Measurements from ENCODE around the gene CTNNBIP1. TPM values are rescaled to one million over a fixed set of nuclear protein-coding genes. Genes with fewer than 3 reads are reported as not detected.

CTNNBIP1 gene
- total and polyA plus RNA-seq, 2 of the 8 experiments (the other 6 are each of a cell fraction or from before 2014, with no cell fraction given) = 40.9 to 46.6 TPM

- POLR2A ChIA-PET (ENCODE audit: partially characterized antibody) = interaction anchor here (0.6 to 1.3 kb wide), 2 partner anchors 11 to 39 kb away, joined by 3 read pairs; no protein-coding TSS in a partner anchor
These were observed 16.0 kb downstream of the CTNNBIP1 start for GRCh38 chr1:9894115-9894514.

More at GRCh38 chr1:9894115-9894514, 16.0 kb downstream of the CTNNBIP1 start:
- Histone ChIP-seq H2AFZ (ENCODE audit: low read length) (no peak overlapping the region), H3K18ac (ENCODE audit: extremely low read depth, low read length) (no peak overlapping the region), H3K36me3 (ENCODE audit: control insufficient read depth in 2 of 4, insufficient read depth in 4 of 4, low read length in 3 of 4) (no peaks in the 10 kb centered on the region), H3K14ac (ENCODE audit: insufficient read length) (no peak overlapping the region), H3K27ac (ENCODE audit: low read depth, low read length) (no peak overlapping the region), H2BK15ac (ENCODE audit: low read length) (no peak overlapping the region), H2BK120ac (replicated peaks; ENCODE audit: low read depth, low read length) (no peak overlapping the region), H4K8ac (ENCODE audit: extremely low read depth, insufficient read depth, low read length) (no peak overlapping the region), H2BK5ac (ENCODE audit: low read depth, low read length) (no peak overlapping the region), H3K9ac (replicated peaks in 1 of 4; ENCODE audit: extremely low read depth in 1 of 4, low read depth in 3 of 4, low read length in 3 of 4) (no peak overlapping the region), H3K4me3 (ENCODE audit: extremely low read depth in 1 of 4, insufficient read depth in 2 of 4, low read depth in 3 of 4, low read length in 4 of 4) (no peak overlapping the region), H3K79me1 (ENCODE audit: low read depth, low read length) (no peaks in the 10 kb centered on the region; the same call in none of the 2 replicates), H4K91ac (replicated peaks; ENCODE audit: insufficient read length, low read length) (no peak overlapping the region), H3K27me3 (replicated peaks in 1 of 4; ENCODE audit: control insufficient read depth in 3 of 4, extremely low read depth in 1 of 4, insufficient read depth in 3 of 4, low read length in 3 of 4) (no peaks in the 10 kb centered on the region), H3K4ac (replicated peaks; ENCODE audit: insufficient read length, low read depth, low read length) (no peak overlapping the region), H2BK20ac (ENCODE audit: low read length) (no peak overlapping the region), H2AK5ac (ENCODE audit: low read depth, low read length) (no peak overlapping the region), H3K4me1 (replicated peaks in 1 of 4; ENCODE audit: control insufficient read depth in 3 of 4, insufficient read depth in 4 of 4, low read length in 3 of 4) (peaks cover 2 to 12% (median 9%) of the 10 kb centered on the region in 4 experiments), H3K23me2 (ENCODE audit: low read depth, low read length) (no peaks in the 10 kb centered on the region), H3K79me2 (ENCODE audit: control insufficient read depth in 1 of 2, insufficient read depth in 2 of 2, low read length in 2 of 2) (peaks cover 0 to 3% of the 10 kb centered on the region in 2 experiments; a peak in 1 of 4 replicates), H4K5ac (ENCODE audit: insufficient read length, low read depth, low read length) (no peak overlapping the region), H2BK12ac (ENCODE audit: low read depth, low read length) (no peak overlapping the region), H4K20me1 (replicated peaks in 1 of 2; ENCODE audit: control insufficient read depth in 1 of 2, insufficient read depth in 2 of 2, low read length in 2 of 2) (no peaks in the 10 kb centered on the region), H3K9me3 (ENCODE audit: insufficient read depth in 2 of 2, low read depth in 1 of 2, low read length in 1 of 2) (no peaks in the 10 kb centered on the region), H3K4me2 (ENCODE audit: insufficient read depth in 1 of 2, low read depth in 2 of 2, low read length in 2 of 2) (no peak overlapping the region), H3K23ac (ENCODE audit: insufficient read length) (no peak overlapping the region), H3K56ac (replicated peaks; ENCODE audit: insufficient read length, low read depth, low read length) (no peak overlapping the region)
- no peak for FAIRE-seq
- DNase-seq (ENCODE audit: low read depth in 1 of 2, low spot score in 2 of 2) = no peak
- no peak for TF ChIP-seq HDAC6 (IDR thresholded peaks at IDR 0.05; ENCODE audit: low read depth, low read length)
- no peak for TF ChIP-seq RNF2 (IDR thresholded peaks at IDR 0.05; ENCODE audit: borderline replicate concordance, low read depth, low read length, missing control alignments, poor library complexity, severe bottlenecking)
- no peak for TF ChIP-seq EP300 (IDR thresholded peaks at IDR 0.05; ENCODE audit: borderline replicate concordance in 1 of 2, low read depth in 2 of 2, low read length in 2 of 2)
- no peak for TF ChIP-seq SIN3A (conservative IDR thresholded peaks at IDR 0.05 in 1 of 2, IDR thresholded peaks at IDR 0.05 in 1 of 2; ENCODE audit: low read depth in 1 of 2, low read length in 2 of 2)
- TF ChIP-seq NANOG (IDR thresholded peaks at IDR 0.05; ENCODE audit: insufficient read depth, low read depth, low read length, poor library complexity, severe bottlenecking) = no peak
- CTCF ChIA-PET (ENCODE audit: partially characterized antibody) = interaction anchor here (0.5 to 0.9 kb wide), 4 partner anchors 11 to 133 kb away, joined by 3 to 5 read pairs (median 3); no protein-coding TSS in a partner anchor
- 95% methylated on average over 3 of the region's 3 CpGs; no CpG with 5 or more reads in 1 of the 2 experiments for WGBS, 2 experiments (ENCODE audit: extremely low coverage in 1 of 2, insufficient coverage in 1 of 2, insufficient read length in 1 of 2, insufficient replicate concordance in 2 of 2, low coverage in 1 of 2, low lambda C conversion rate in 2 of 2, missing lambda C conversion rate in 1 of 2)
